Activated CD8-positive, alpha-beta memory T cell treated with anti-CD3 and anti-CD28 coated beads, Interleukin-2, amount 10 ng/mL, durations not matched to agents 7 days and 5 days (primary cell): ENCODE measurements around the gene ERG. TPM values are rescaled to one million over a fixed set of nuclear protein-coding genes. Genes with fewer than 3 reads are reported as not detected.

Experiments
- ATAC-seq: fragments of 150-1000 bp; cut with Tn5 transposase; one replicate; pipeline ENCODE4 v1.10.0; 2021; ENCODE audit warnings: moderate library complexity
- CTCF ChIA-PET: fragments of 350-600 bp; sonication (Branson Sonifier 250); formaldehyde crosslinking; loops from one replicate; lab custom pipeline; 2021; ENCODE audit warnings: antibody characterized with exemption; lab: Charles Lee
- DNase-seq: peaks from one replicate; pipeline ENCODE4 v3.0.0-alpha.2; 2020
- H3K27ac Mint-ChIP-seq: one replicate; pipeline ENCODE4 v1.8.0; 2021; ENCODE audit warnings: mild to moderate bottlenecking, mixed read lengths
- H3K27me3 Mint-ChIP-seq: one replicate; pipeline ENCODE4 v1.8.0; 2021; ENCODE audit warnings: mixed read lengths
- H3K36me3 Mint-ChIP-seq: one replicate; pipeline ENCODE4 v1.8.0; 2021; ENCODE audit warnings: mild to moderate bottlenecking, mixed read lengths
- H3K4me1 Mint-ChIP-seq: one replicate; pipeline ENCODE4 v1.8.0; 2021; ENCODE audit warnings: mixed read lengths
- H3K4me3 Mint-ChIP-seq: one replicate; pipeline ENCODE4 v1.8.0; 2021; ENCODE audit warnings: mild to moderate bottlenecking, moderate library complexity, mixed read lengths
- H3K9me3 Mint-ChIP-seq: one replicate; pipeline ENCODE4 v1.8.0; 2022; ENCODE audit warnings: low read depth, mixed read lengths
- total RNA-seq, 2 experiments: library from RNA; stranded (reverse); gene quantifications; one replicate each; pipeline ENCODE4 v1.2.3, GENCODE V29; 2021

The ERG gene
- total RNA-seq, 2 experiments from 2014 or later, result not detected

DNA sequence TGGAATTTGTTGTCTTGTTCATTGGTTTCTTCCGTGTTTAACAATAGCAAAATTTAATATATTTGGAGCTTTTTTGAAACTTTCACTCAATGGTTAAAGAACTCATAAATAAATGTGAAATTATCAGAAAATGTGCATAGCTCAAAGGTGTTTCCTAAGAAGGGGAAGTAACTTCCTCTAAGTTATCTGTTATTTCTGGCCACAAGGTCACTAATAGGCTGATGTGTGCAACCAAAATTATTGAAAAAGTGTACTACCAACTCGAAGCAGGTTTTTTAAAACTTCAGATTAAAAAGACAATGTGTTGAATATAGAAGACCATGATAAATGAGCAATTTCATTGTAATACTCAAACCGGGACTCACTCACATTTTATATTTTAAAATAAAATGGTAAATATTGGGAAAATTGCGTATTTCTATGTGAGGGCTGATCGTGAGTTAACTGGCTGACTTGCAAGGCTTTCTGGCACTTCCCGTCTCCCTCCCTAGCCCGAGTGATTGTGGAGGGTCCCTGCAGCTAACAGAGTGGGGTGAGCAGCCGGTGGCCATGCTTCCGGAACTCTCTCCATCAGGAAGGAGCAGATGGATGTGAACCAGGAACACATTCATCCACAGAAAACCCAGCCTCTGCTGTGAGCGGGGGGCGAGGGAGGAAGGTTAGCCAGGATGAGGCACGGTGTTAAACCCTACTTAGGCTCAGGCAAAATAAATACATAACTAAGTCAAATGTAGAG is 96.9 kb downstream of the ERG start:
- Mint-ChIP-seq H3K4me1 (no peaks in the 10 kb centered on the region), H3K27ac (no peak overlapping the region), H3K9me3 (no peaks in the 10 kb centered on the region), H3K27me3 (peaks cover 10% of the 10 kb centered on the region), H3K36me3 (no peaks in the 10 kb centered on the region), H3K4me3 (no peak overlapping the region)
- CTCF ChIA-PET, result no interaction called here
- DNase-seq (no peak), ATAC-seq (no peak)

DNA sequence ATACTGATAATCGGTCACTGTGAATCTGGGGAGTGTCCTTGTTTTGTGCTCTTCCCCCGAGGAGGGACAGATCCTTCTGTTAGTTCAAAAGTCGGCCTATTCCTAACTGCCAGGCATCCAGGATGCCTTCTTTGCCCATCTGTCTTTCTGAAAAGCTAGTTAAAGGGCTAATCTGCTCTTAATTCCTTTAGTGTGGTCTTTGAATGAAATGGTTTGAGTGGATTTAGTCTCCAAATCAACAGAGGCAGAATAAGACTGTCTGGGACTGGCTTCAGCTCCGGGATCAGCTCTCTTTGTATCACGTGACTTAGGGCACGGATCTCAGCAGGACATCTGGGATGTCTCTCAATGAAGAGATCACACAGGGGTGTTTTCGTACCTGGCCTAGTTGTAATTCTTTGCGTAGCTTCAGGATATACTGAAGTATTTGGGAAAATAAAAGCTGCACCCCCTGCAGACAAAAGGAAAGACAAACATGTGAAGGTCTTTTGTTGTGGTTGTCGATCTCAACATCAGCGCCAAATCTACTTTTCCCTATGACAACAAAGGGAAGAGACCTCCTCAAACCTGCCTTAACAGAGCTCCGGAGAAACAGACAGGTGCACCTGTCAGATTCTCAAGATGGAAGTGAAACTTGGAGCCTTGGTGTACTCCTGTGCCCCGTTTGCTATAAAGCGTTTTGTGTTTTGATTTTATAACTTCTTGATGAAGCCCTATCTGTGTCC is 97.9 kb downstream of the ERG start:
- Mint-ChIP-seq H3K27me3 (peaks cover 10% of the 10 kb centered on the region), H3K36me3 (no peaks in the 10 kb centered on the region), H3K27ac (no peak overlapping the region), H3K4me1 (no peaks in the 10 kb centered on the region), H3K4me3 (no peak overlapping the region), H3K9me3 (no peaks in the 10 kb centered on the region)
- no peak for ATAC-seq
- CTCF ChIA-PET, result interaction anchor here (0.9 kb wide), 1 partner anchor 58 kb away, joined by 3 read pairs; no protein-coding TSS in a partner anchor
- no peak for DNase-seq

DNA sequence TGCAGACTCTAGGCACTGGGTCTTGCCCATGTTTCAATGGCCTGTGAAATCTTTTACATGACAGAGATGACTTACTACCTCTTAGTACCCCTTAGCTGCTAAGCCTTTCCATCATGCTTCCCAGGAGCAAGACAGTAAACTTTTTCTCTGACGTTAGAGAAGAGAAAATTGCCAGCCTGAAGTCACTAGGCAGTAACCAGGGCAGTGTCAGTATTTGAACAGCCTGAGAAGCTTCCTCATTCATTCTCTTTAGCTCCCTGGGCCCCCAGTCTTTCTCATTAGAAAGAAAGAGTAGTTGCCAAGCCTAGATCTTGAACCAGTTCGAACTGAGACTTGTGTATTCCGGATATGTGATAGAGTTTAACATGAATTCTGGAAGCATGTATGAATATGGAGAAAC is 99.2 kb downstream of the ERG start:
- Mint-ChIP-seq H3K36me3 (no peaks in the 10 kb centered on the region), H3K27ac (no peak overlapping the region), H3K4me1 (no peaks in the 10 kb centered on the region), H3K27me3 (peaks cover 13% of the 10 kb centered on the region), H3K4me3 (no peak overlapping the region), H3K9me3 (no peaks in the 10 kb centered on the region)
- DNase-seq, result no peak
- no peak for ATAC-seq
- CTCF ChIA-PET, result no interaction called here

- Mint-ChIP-seq H3K36me3 (no peaks in the 10 kb centered on the region), H3K27me3 (peaks cover 13% of the 10 kb centered on the region), H3K9me3 (no peaks in the 10 kb centered on the region), H3K4me1 (no peaks in the 10 kb centered on the region), H3K27ac (no peak overlapping the region), H3K4me3 (no peak overlapping the region)
- no peak for DNase-seq
- ATAC-seq, result no peak
- CTCF ChIA-PET, result no interaction called here
These were observed 102.0 kb downstream of the ERG start for GRCh38 chr21:38396325-38396724.

- no peaks in the 10 kb centered on the region for H3K9me3 Mint-ChIP-seq
- CTCF ChIA-PET, result no interaction called here
- no peak for ATAC-seq
- peaks cover 12% of the 10 kb centered on the region for H3K27me3 Mint-ChIP-seq
- no peak for DNase-seq
- no peak overlapping the region for H3K4me3 Mint-ChIP-seq
- no peak overlapping the region for H3K27ac Mint-ChIP-seq
- H3K4me1 Mint-ChIP-seq, result no peaks in the 10 kb centered on the region
- H3K36me3 Mint-ChIP-seq, result no peaks in the 10 kb centered on the region
These were observed 102.7 kb downstream of the ERG start for GRCh38 chr21:38395581-38395980.

GRCh38 chr21:38392661-38393060 is 105.6 kb downstream of the ERG start:
- H3K36me3 Mint-ChIP-seq, result no peaks in the 10 kb centered on the region
- H3K4me3 Mint-ChIP-seq, result no peak overlapping the region
- no peak overlapping the region for H3K27ac Mint-ChIP-seq
- peaks cover 7% of the 10 kb centered on the region for H3K27me3 Mint-ChIP-seq
- H3K4me1 Mint-ChIP-seq, result peaks cover 6% of the 10 kb centered on the region
- H3K9me3 Mint-ChIP-seq, result no peaks in the 10 kb centered on the region
- no peak for DNase-seq
- ATAC-seq, result no peak
- CTCF ChIA-PET, result no interaction called here

GRCh38 chr21:38389896-38390295 is 108.4 kb downstream of the ERG start:
- H3K27ac Mint-ChIP-seq, result no peak overlapping the region
- H3K36me3 Mint-ChIP-seq, result no peaks in the 10 kb centered on the region
- CTCF ChIA-PET, result no interaction called here
- peaks cover 10% of the 10 kb centered on the region for H3K27me3 Mint-ChIP-seq
- DNase-seq (no peak), ATAC-seq (no peak)
- H3K4me3 Mint-ChIP-seq, result no peak overlapping the region
- H3K9me3 Mint-ChIP-seq, result no peaks in the 10 kb centered on the region
- H3K4me1 Mint-ChIP-seq, result peaks cover 14% of the 10 kb centered on the region

- Mint-ChIP-seq H3K4me1 (peaks cover 14% of the 10 kb centered on the region), H3K36me3 (no peaks in the 10 kb centered on the region), H3K9me3 (no peaks in the 10 kb centered on the region), H3K4me3 (no peak overlapping the region), H3K27me3 (peaks cover 9% of the 10 kb centered on the region), H3K27ac (no peak overlapping the region)
- CTCF ChIA-PET, result no interaction called here
- ATAC-seq (no peak), DNase-seq (no peak)
These were observed 109.0 kb downstream of the ERG start for GRCh38 chr21:38389354-38389676.

- H3K4me1 Mint-ChIP-seq, result peaks cover 14% of the 10 kb centered on the region
- H3K36me3 Mint-ChIP-seq, result no peaks in the 10 kb centered on the region
- H3K4me3 Mint-ChIP-seq, result no peak overlapping the region
- no peak for ATAC-seq
- CTCF ChIA-PET, result no interaction called here
- no peaks in the 10 kb centered on the region for H3K9me3 Mint-ChIP-seq
- no peak overlapping the region for H3K27ac Mint-ChIP-seq
- H3K27me3 Mint-ChIP-seq, result peaks cover 9% of the 10 kb centered on the region
- DNase-seq, result no peak
These were observed 109.5 kb downstream of the ERG start for GRCh38 chr21:38388647-38389353.

DNA sequence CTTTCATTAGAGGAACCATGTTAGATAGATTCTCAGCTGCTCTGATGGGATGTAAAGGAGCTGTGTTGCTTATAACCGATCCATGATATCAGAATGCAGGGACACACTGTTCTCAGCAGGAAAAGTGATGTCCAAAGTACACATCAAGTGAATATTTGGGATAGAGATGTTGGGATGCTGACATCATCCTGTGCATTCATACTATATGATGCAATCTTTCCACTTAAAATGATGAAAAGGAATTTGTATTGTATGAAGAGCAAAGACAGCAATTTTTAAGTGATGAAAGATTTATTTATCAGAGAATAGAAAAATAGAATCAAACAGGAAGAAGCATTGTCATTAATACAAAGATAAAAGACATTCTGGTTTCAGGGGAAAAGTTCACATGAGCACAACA is 110.1 kb downstream of the ERG start:
- Mint-ChIP-seq H3K4me3 (no peak overlapping the region), H3K27ac (no peak overlapping the region), H3K27me3 (peaks cover 9% of the 10 kb centered on the region), H3K36me3 (no peaks in the 10 kb centered on the region), H3K4me1 (peaks cover 14% of the 10 kb centered on the region), H3K9me3 (no peaks in the 10 kb centered on the region)
- no peak for ATAC-seq
- CTCF ChIA-PET, result no interaction called here
- DNase-seq, result no peak

- Mint-ChIP-seq H3K4me1 (peaks cover 14% of the 10 kb centered on the region), H3K27me3 (peaks cover 9% of the 10 kb centered on the region), H3K36me3 (no peaks in the 10 kb centered on the region), H3K4me3 (no peak overlapping the region), H3K9me3 (no peaks in the 10 kb centered on the region), H3K27ac (no peak overlapping the region)
- CTCF ChIA-PET, result interaction anchor here (1.3 kb wide), 1 partner anchor 823 kb away, joined by 3 read pairs; no protein-coding TSS in a partner anchor
- peak; percentile 62 for DNase-seq
- peak; percentile 72 for ATAC-seq
These were observed 111.3 kb downstream of the ERG start for GRCh38 chr21:38386967-38387366.

GRCh38 chr21:38385427-38386175 is 112.7 kb downstream of the ERG start:
- H3K4me1 Mint-ChIP-seq, result peaks cover 14% of the 10 kb centered on the region
- no peaks in the 10 kb centered on the region for H3K9me3 Mint-ChIP-seq
- no peaks in the 10 kb centered on the region for H3K36me3 Mint-ChIP-seq
- H3K27me3 Mint-ChIP-seq, result peaks cover 9% of the 10 kb centered on the region
- no peak for DNase-seq
- ATAC-seq, result no peak
- H3K27ac Mint-ChIP-seq, result no peak overlapping the region
- H3K4me3 Mint-ChIP-seq, result no peak overlapping the region
- CTCF ChIA-PET, result interaction anchor here (1.3 kb wide), 1 partner anchor 822 kb away, joined by 3 read pairs; no protein-coding TSS in a partner anchor
